Transverse colon (tissue), 3 donors: ENCODE data around the gene NKX1-1.

Source experiments
- POLR2A ChIP-seq: fragments of 450-650 bp; IDR thresholded peaks from one replicate; pipeline ENCODE4 v1.6.1; 2016; ENCODE audit warnings: antibody characterized with exemption, mild to moderate bottlenecking, moderate library complexity
- TF ChIP-seq, protein P1 (sequence below), 5 experiments: fragments of 200-600 bp in 3 of 5; fragments of 450-650 bp in 2 of 5; sonication (generic) in 3 of 5; IDR thresholded peaks; 1 replicate in 2 of 5; 2 replicates in 3 of 5; pipeline ENCODE4 v1.5.1; 2016 to 2017; ENCODE audit warnings: antibody characterized with exemption in 5 of 5, inconsistent platforms in 3 of 5, mild to moderate bottlenecking in 2 of 5, moderate library complexity in 1 of 5

DNA sequence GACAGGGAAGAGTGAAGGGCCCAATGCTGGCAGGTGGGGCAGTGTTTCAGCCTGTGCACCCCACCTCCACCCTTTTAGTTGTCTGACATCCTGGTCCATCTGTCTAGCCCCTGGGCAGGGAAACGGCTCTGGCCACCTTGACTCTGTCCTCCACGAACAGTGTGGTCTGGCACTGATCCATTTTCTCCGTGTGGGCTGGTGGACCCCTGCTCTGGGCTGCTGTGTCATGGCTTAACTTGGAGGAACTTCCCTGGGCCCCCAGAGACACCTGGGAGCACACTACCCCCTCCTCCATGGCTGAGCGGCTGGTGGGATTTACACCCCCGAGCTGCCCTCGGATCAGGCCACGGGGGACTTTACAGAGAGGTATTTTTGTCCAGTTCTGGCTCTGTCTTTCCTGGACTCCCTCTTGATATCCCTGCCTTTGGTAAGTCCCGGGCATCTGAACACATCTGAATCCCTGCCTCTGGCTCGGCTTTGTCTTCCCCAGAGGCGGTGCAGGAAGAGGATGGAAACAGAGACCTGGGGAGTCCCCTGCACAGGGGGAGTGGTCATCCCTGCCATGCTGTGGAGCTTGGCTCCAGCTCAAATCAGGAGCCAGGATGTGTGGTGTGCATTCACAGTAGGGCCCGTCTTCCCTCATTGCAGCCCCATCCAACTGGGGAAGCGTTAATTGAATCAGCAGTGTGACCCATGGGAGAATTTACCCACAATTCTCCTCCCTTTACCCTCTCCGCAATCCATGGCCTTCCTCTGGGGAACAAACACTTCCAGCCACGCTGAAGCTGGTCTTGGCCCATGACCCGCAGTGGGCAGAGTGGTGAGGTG, 6.3 kb upstream of the NKX1-1 start:
- TF ChIP-seq, protein P1, sequence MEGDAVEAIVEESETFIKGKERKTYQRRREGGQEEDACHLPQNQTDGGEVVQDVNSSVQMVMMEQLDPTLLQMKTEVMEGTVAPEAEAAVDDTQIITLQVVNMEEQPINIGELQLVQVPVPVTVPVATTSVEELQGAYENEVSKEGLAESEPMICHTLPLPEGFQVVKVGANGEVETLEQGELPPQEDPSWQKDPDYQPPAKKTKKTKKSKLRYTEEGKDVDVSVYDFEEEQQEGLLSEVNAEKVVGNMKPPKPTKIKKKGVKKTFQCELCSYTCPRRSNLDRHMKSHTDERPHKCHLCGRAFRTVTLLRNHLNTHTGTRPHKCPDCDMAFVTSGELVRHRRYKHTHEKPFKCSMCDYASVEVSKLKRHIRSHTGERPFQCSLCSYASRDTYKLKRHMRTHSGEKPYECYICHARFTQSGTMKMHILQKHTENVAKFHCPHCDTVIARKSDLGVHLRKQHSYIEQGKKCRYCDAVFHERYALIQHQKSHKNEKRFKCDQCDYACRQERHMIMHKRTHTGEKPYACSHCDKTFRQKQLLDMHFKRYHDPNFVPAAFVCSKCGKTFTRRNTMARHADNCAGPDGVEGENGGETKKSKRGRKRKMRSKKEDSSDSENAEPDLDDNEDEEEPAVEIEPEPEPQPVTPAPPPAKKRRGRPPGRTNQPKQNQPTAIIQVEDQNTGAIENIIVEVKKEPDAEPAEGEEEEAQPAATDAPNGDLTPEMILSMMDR (IDR thresholded peaks at IDR 0.05) = no peak
- TF ChIP-seq POLR2A = no peak
